ENCODE measurements around the gene SERPINA10.

SERPINA10 gene

DNA sequence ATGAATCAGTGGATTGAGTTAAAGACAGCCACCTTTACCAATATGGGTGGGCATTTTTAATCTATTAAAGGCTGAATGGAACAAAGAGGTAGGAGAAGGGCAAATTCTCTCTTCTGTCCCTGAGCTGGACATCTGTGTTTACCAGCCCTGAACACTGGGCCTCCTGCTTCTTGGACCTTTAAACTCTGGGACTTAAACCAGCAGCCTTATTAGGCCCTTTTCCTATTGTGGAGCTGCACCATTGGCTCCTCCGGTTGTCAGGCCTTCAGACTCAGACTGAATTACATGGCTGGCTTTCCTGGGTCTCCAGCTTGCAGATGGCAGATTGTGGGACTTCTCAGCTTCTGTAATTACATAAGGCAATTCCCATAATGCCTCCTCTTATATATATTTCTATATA is 23.6 kb upstream of the SERPINA10 start:
- ChIA-PET POLR2A (no interaction called here), CTCF (no interaction called here)
- DNase-seq (ENCODE audit: extremely low spot score): no peak
- TF ChIP-seq, protein P1, sequence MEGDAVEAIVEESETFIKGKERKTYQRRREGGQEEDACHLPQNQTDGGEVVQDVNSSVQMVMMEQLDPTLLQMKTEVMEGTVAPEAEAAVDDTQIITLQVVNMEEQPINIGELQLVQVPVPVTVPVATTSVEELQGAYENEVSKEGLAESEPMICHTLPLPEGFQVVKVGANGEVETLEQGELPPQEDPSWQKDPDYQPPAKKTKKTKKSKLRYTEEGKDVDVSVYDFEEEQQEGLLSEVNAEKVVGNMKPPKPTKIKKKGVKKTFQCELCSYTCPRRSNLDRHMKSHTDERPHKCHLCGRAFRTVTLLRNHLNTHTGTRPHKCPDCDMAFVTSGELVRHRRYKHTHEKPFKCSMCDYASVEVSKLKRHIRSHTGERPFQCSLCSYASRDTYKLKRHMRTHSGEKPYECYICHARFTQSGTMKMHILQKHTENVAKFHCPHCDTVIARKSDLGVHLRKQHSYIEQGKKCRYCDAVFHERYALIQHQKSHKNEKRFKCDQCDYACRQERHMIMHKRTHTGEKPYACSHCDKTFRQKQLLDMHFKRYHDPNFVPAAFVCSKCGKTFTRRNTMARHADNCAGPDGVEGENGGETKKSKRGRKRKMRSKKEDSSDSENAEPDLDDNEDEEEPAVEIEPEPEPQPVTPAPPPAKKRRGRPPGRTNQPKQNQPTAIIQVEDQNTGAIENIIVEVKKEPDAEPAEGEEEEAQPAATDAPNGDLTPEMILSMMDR (IDR thresholded peaks at IDR 0.05; ENCODE audit: control extremely low read depth, extremely low read depth, low read depth, missing control alignments): no peak

DNA sequence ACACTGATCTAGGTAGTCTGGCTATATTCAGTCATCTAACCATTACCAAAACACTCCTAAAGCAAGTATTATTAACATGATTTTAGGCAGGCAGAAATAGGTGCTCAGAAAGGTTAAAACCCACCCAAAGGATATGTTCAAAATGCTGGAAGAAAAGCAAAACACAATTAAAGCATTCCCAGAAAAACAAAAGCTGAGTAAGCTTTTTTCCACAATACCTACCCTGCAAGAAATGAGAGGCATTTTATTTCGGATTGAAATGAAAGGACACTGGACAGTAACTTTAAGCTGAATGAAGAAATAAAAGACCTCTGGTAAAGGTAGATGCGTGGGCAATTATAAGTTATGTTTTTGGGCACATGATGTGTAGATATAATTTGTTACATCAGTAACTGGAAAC is 21.8 kb upstream of the SERPINA10 start:
- DNase-seq (ENCODE audit: extremely low spot score): no peak
- TF ChIP-seq, protein P1 (IDR thresholded peaks at IDR 0.05; ENCODE audit: control extremely low read depth, extremely low read depth, low read depth, missing control alignments): no peak
- ChIA-PET POLR2A (no interaction called here), CTCF (no interaction called here)

DNA sequence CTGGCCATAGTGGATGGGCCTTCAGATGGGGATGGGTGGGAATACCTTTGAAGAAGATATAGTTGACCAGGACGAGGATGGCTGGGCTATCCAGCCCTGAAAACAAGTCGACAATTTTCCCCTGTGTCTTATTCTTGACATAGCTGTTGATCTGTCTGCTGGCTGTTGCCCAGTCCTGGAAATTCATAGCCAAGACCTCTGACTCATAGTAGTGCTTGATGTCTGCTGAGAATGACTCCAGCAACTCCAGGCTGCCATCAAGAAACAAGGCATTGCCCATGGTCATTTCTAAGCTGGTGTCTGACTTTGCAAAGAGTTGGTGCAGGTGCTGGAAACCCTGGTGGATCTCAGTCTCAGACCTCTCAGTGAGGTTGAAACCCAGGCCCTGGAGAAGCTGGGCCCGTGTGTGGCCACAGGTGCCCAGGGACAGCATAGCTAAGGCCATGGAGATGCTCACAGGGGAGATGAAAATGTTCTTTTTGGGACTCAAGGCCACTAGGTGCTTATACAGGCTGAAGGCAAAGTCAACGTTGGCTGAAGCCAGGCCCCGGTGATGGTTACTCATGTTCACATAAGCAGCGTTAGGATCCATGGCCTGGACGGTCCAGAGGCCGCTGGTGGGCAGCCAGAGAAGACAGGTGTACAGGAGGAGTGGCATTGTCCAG is 21.1 kb upstream of the SERPINA10 start:
- DNase-seq (ENCODE audit: extremely low spot score): no peak
- POLR2A ChIA-PET: no interaction called here
- CTCF ChIA-PET: interaction anchor here (1.1 kb wide), 1 partner anchor 9 kb away, joined by 3 read pairs; the partner anchor contains the start of gene SERPINA6
- TF ChIP-seq, protein P1 (IDR thresholded peaks at IDR 0.05; ENCODE audit: control extremely low read depth, extremely low read depth, low read depth, missing control alignments): no peak

DNA sequence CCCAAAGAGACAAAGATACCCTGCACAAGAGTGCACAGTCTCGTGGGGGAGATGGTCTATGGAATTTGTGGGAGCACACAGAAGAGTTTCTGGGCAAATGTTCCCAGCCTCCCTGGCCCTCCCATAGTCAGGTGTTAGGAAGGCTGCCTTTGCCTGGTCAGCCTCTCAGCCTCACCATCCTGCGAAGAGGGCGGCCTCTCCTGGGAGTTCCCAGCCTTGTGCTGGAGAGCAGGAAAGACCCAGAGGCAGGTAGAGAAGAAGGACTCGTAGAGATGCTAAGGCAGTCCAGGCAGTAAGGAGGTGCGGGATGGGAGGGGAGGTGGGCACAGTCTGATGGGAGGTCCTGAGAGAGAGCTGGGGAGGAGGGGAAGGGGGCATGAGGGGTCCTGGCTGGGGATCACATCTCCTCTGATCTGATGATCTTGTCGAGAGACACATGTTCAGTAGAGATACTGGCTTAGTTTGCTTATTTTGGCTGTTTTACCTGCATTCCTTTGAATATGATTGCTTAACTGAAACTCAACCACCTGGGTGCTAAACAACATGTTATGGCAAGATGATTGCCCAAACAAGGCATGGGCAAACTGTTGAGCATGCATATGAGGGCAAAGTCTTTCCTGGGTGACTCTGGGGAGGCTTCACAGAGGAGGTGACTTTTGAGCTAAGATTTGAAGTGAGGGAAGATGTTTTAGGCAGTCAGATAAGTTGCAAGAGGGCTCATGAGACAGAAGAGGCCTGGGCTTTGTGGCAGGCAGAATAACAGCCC is 19.6 kb upstream of the SERPINA10 start:
- DNase-seq (ENCODE audit: extremely low spot score): no peak
- POLR2A ChIA-PET: no interaction called here
- CTCF ChIA-PET: no interaction called here
- TF ChIP-seq, protein P1 (IDR thresholded peaks at IDR 0.05; ENCODE audit: control extremely low read depth, extremely low read depth, low read depth, missing control alignments): no peak

DNA sequence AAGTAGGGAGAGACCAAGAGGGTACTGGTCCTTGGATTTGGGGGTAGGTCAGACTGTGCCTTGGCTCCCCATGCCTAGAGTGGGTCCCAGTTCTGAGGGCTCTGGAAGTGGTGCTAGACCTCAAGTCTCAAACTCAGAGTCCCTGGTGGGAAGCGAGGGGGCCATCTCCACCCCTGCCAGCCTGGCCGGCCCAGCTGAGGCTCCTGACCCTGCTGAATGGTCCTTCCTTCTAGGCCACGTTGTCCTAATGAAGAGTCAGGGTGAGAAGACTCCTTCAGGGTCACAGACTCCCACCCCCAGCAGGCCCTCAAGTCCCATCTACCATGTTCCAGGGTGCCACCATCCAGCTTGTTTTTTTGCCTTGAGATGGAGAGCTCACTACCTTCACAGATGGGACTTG is 17.2 kb upstream of the SERPINA10 start:
- no peak for DNase-seq (ENCODE audit: extremely low spot score)
- TF ChIP-seq, protein P1 (IDR thresholded peaks at IDR 0.05; ENCODE audit: control extremely low read depth, extremely low read depth, low read depth, missing control alignments): no peak
- ChIA-PET CTCF (interaction anchor here (1.4 to 1.7 kb wide), 2 partner anchors 17 to 19 kb away, joined by 3 read pairs; partner anchors contain the start of gene SERPINA10), POLR2A (no interaction called here)

DNA sequence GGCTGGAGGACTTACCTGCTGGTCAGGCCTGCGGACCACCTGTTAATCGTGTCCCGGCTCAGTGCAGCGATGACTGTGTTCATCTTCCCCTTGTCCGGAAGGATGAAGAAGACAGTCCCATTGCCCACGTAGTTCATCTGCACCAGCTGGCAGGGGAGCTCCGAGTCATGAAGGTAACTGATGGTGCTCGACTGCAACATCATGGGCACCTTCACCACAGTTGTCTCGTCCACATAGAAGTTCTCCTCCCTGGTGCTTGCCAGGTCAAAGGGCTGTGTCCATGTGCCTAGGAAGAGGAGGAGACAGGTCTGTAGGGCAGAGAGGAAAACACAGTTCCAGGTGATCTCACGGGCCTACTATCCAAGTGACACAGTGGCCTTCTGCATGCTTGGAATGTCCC is 16.7 kb upstream of the SERPINA10 start:
- ChIA-PET POLR2A (no interaction called here), CTCF (interaction anchor here (1.7 kb wide), 1 partner anchor 16 kb away, joined by 3 read pairs; the partner anchor contains the start of gene SERPINA10)
- TF ChIP-seq, protein P1 (IDR thresholded peaks at IDR 0.05; ENCODE audit: control extremely low read depth, extremely low read depth, low read depth, missing control alignments): no peak
- DNase-seq (ENCODE audit: extremely low spot score): no peak

Data from GM10248 (cell line).